ENCODE results near the gene SLC10A1. TPM values are rescaled to one million over a fixed set of nuclear protein-coding genes. Genes with fewer than 3 reads are reported as not detected.

The SLC10A1 gene
- total RNA-seq, 1 experiment from 2014 or later: not detected

DNA sequence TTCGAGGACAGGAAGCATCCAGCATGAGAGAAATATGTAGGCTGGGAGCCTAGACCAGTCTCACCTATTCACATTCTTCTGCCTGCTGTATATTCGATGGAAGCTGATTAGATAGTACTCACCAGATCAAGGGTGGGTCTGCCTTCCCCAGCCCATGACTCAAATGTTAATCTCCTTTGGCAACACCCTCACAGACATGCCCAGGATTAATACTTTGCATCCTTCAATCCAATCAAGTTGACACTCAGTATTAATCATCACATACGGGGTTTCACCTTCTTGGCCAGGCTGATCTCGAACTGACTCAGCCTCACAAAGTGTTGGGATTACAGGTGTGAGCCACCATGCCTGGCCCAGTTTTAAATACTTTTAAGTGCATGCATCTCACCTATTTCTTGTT, 30.5 kb upstream of the SLC10A1 start:
- POLR2A ChIA-PET: interaction anchor here (0.6 kb wide), 1 partner anchor 1138 kb away, joined by 3 read pairs; no protein-coding TSS in a partner anchor
- no peak for DNase-seq (ENCODE audit: low read depth, low spot score)
- H3K4me2 ChIP-seq (ENCODE audit: low read length): peak overlapping the region; percentile 23; the same call in 1 of the 2 replicates
- H3K79me2 ChIP-seq (ENCODE audit: insufficient read depth, low read length): no peaks in the 10 kb centered on the region
- H3K9ac ChIP-seq (ENCODE audit: low read length): no peak overlapping the region
- no peak overlapping the region for H2AFZ ChIP-seq (ENCODE audit: low read depth, low read length, poor library complexity, severe bottlenecking)
- H4K20me1 ChIP-seq (ENCODE audit: insufficient read depth): no peaks in the 10 kb centered on the region
- BruUV-seq (replicated peaks): no TSS peak
- no peak overlapping the region for H3K27ac ChIP-seq (ENCODE audit: low read depth, low read length)
- H3K4me1 ChIP-seq (ENCODE audit: control insufficient read depth in 1 of 2, insufficient read depth in 2 of 2, low read length in 2 of 2): peaks cover 0 to 6% of the 10 kb centered on the region in 2 experiments; a peak in 2 of 4 replicates
- RAD21 ChIA-PET (ENCODE audit: low non-redundant PET in 1 of 2, low total read pairs in 2 of 2, uncharacterized antibody in 2 of 2, unreplicated experiment in 2 of 2): no interaction called here
- no peaks in the 10 kb centered on the region for H3K36me3 ChIP-seq (ENCODE audit: control insufficient read depth in 1 of 2, insufficient read depth in 2 of 2, low read length in 2 of 2)
- TF ChIP-seq, protein P1, sequence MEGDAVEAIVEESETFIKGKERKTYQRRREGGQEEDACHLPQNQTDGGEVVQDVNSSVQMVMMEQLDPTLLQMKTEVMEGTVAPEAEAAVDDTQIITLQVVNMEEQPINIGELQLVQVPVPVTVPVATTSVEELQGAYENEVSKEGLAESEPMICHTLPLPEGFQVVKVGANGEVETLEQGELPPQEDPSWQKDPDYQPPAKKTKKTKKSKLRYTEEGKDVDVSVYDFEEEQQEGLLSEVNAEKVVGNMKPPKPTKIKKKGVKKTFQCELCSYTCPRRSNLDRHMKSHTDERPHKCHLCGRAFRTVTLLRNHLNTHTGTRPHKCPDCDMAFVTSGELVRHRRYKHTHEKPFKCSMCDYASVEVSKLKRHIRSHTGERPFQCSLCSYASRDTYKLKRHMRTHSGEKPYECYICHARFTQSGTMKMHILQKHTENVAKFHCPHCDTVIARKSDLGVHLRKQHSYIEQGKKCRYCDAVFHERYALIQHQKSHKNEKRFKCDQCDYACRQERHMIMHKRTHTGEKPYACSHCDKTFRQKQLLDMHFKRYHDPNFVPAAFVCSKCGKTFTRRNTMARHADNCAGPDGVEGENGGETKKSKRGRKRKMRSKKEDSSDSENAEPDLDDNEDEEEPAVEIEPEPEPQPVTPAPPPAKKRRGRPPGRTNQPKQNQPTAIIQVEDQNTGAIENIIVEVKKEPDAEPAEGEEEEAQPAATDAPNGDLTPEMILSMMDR (IDR thresholded peaks at IDR 0.05 in 2 of 3, conservative IDR thresholded peaks at IDR 0.05 in 1 of 3; ENCODE audit: borderline replicate concordance in 1 of 3, insufficient read depth in 1 of 3, low read depth in 2 of 3, low read length in 2 of 3): no peak
- TF ChIP-seq FOSL1 (IDR thresholded peaks at IDR 0.05; ENCODE audit: low read depth) (peak; percentile 27; the same call in 1 of the 2 replicates), JUND (IDR thresholded peaks at IDR 0.05) (no peak), SRF (IDR thresholded peaks at IDR 0.05; ENCODE audit: low read depth) (no peak), YY1 (IDR thresholded peaks at IDR 0.05; ENCODE audit: extremely low read depth, insufficient replicate concordance, low read depth, low read length) (no peak), TCF7L2 (IDR thresholded peaks at IDR 0.05; ENCODE audit: borderline replicate concordance, extremely low read depth, insufficient read depth, insufficient read length) (no peak), ZNF274 (IDR thresholded peaks at IDR 0.05; ENCODE audit: low read depth, low read length) (no peak), SP1 (IDR thresholded peaks at IDR 0.05; ENCODE audit: low read depth) (peak; percentile 27; the same call in 1 of the 2 replicates), ZFX (IDR thresholded peaks at IDR 0.05) (no peak), RAD21 (IDR thresholded peaks at IDR 0.05; ENCODE audit: low read depth) (no peak), POLR2A (IDR thresholded peaks at IDR 0.05; ENCODE audit: borderline replicate concordance, extremely low read depth, insufficient read depth, insufficient read length) (no peak), CBX3 (IDR thresholded peaks at IDR 0.05; ENCODE audit: low read depth) (no peak), SIN3A (IDR thresholded peaks at IDR 0.05; ENCODE audit: low read depth) (no peak), ELF1 (IDR thresholded peaks at IDR 0.05; ENCODE audit: borderline replicate concordance, low read depth) (no peak)
- TF ChIP-seq, protein P2, sequence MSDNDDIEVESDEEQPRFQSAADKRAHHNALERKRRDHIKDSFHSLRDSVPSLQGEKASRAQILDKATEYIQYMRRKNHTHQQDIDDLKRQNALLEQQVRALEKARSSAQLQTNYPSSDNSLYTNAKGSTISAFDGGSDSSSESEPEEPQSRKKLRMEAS (IDR thresholded peaks at IDR 0.05): 0 out of 2 replicates have a peak, but pooled peaks have one; percentile 6
- TF ChIP-seq, protein P3, sequence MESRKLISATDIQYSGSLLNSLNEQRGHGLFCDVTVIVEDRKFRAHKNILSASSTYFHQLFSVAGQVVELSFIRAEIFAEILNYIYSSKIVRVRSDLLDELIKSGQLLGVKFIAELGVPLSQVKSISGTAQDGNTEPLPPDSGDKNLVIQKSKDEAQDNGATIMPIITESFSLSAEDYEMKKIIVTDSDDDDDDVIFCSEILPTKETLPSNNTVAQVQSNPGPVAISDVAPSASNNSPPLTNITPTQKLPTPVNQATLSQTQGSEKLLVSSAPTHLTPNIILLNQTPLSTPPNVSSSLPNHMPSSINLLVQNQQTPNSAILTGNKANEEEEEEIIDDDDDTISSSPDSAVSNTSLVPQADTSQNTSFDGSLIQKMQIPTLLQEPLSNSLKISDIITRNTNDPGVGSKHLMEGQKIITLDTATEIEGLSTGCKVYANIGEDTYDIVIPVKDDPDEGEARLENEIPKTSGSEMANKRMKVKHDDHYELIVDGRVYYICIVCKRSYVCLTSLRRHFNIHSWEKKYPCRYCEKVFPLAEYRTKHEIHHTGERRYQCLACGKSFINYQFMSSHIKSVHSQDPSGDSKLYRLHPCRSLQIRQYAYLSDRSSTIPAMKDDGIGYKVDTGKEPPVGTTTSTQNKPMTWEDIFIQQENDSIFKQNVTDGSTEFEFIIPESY (IDR thresholded peaks at IDR 0.05; ENCODE audit: extremely low read depth, insufficient replicate concordance, low read length): no peak
- TF ChIP-seq, protein P4, sequence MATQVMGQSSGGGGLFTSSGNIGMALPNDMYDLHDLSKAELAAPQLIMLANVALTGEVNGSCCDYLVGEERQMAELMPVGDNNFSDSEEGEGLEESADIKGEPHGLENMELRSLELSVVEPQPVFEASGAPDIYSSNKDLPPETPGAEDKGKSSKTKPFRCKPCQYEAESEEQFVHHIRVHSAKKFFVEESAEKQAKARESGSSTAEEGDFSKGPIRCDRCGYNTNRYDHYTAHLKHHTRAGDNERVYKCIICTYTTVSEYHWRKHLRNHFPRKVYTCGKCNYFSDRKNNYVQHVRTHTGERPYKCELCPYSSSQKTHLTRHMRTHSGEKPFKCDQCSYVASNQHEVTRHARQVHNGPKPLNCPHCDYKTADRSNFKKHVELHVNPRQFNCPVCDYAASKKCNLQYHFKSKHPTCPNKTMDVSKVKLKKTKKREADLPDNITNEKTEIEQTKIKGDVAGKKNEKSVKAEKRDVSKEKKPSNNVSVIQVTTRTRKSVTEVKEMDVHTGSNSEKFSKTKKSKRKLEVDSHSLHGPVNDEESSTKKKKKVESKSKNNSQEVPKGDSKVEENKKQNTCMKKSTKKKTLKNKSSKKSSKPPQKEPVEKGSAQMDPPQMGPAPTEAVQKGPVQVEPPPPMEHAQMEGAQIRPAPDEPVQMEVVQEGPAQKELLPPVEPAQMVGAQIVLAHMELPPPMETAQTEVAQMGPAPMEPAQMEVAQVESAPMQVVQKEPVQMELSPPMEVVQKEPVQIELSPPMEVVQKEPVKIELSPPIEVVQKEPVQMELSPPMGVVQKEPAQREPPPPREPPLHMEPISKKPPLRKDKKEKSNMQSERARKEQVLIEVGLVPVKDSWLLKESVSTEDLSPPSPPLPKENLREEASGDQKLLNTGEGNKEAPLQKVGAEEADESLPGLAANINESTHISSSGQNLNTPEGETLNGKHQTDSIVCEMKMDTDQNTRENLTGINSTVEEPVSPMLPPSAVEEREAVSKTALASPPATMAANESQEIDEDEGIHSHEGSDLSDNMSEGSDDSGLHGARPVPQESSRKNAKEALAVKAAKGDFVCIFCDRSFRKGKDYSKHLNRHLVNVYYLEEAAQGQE (IDR thresholded peaks at IDR 0.05; ENCODE audit: low read depth): no peak
- TF ChIP-seq, protein P5, sequence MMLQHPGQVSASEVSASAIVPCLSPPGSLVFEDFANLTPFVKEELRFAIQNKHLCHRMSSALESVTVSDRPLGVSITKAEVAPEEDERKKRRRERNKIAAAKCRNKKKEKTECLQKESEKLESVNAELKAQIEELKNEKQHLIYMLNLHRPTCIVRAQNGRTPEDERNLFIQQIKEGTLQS (IDR thresholded peaks at IDR 0.05): no peak
- H3K4me3 ChIP-seq (replicated peaks in 1 of 2; ENCODE audit: low read depth in 1 of 2, low read length in 2 of 2): no peak overlapping the region
- intact Hi-C loops (cut with micrococcal nuclease): no loop called here
- no peaks in the 10 kb centered on the region for H3K9me3 ChIP-seq (ENCODE audit: control insufficient read depth in 1 of 2, insufficient read depth in 1 of 2, low read depth in 1 of 2, low read length in 2 of 2)
- CTCF ChIA-PET: interaction anchor here (1.4 kb wide), 1 partner anchor 200 kb away, joined by 3 read pairs; no protein-coding TSS in a partner anchor
- no peaks in the 10 kb centered on the region for H3K9me2 ChIP-seq (ENCODE audit: insufficient read depth)
- peak; percentile 52 for ATAC-seq
- no peaks in the 10 kb centered on the region for H3K27me3 ChIP-seq (ENCODE audit: insufficient read depth, low read length)

Measured in HCT116 (cell line).